AG10803 (cell line): Measurements from ENCODE around the gene SUSD1.
"Not testable (repeated sequence)": the region's sequence is repeated elsewhere in the genome, so short reads cannot be mapped to it uniquely, and the experiment has no call there.

Source experiments
- DNase-seq: peaks from one replicate; pipeline ENCODE4 v3.0.0; 2010; ENCODE audit warnings: low read depth
- H3K4me3 ChIP-seq: 2 replicates; pipeline ENCODE4 v1.5.1; 2011; ENCODE audit warnings: mild to moderate bottlenecking, low read length, control low read depth
- CTCF ChIP-seq: conservative IDR thresholded peaks from 2 replicates; pipeline ENCODE4 v1.5.1; 2011; ENCODE audit warnings: mild to moderate bottlenecking, low read length, control low read depth, inconsistent platforms

The SUSD1 gene

GRCh38 chr9:112078432-112078831, 96.7 kb downstream of the SUSD1 start:
- H3K4me3 ChIP-seq = no peak overlapping the region
- no peak for TF ChIP-seq CTCF
- no peak for DNase-seq

GRCh38 chr9:112076814-112077213, 98.3 kb downstream of the SUSD1 start:
- H3K4me3 ChIP-seq = no peak overlapping the region
- no peak for TF ChIP-seq CTCF

GRCh38 chr9:112075009-112075378, 100.1 kb downstream of the SUSD1 start:
- TF ChIP-seq CTCF = no peak
- DNase-seq = peak; percentile 71
- no peak overlapping the region for H3K4me3 ChIP-seq

More at GRCh38 chr9:112076814-112077213, 98.3 kb downstream of the SUSD1 start:
- DNase-seq = no peak

GRCh38 chr9:112074250-112075008, 100.7 kb downstream of the SUSD1 start:
- no peak overlapping the region for H3K4me3 ChIP-seq
- peak; percentile 99 for TF ChIP-seq CTCF
- DNase-seq = peak; percentile 99

GRCh38 chr9:112073639-112074173, 101.4 kb downstream of the SUSD1 start:
- not testable (repeated sequence) for DNase-seq, H3K4me3 ChIP-seq

GRCh38 chr9:112072721-112073638, 102.1 kb downstream of the SUSD1 start:
- no peak for TF ChIP-seq CTCF
- peak; percentile 97 for DNase-seq
- H3K4me3 ChIP-seq = no peak overlapping the region

GRCh38 chr9:112069318-112070169, 105.6 kb downstream of the SUSD1 start:
- no peak for DNase-seq
- no peak overlapping the region for H3K4me3 ChIP-seq
- no peak for TF ChIP-seq CTCF
